Stimulated activated CD4-positive, alpha-beta T cell treated with anti-CD3 and anti-CD28 coated beads, Interleukin-2, amount 100 ng/mL, for 48 hours (primary cell): ENCODE results near the gene TTPAL.

Experiments used
- DNase-seq, 2 donors: peaks; one replicate each; pipeline ENCODE4 v3.0.0-alpha.2; 2020

Gene TTPAL, protein sequence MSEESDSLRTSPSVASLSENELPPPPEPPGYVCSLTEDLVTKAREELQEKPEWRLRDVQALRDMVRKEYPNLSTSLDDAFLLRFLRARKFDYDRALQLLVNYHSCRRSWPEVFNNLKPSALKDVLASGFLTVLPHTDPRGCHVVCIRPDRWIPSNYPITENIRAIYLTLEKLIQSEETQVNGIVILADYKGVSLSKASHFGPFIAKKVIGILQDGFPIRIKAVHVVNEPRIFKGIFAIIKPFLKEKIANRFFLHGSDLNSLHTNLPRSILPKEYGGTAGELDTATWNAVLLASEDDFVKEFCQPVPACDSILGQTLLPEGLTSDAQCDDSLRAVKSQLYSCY

DNA sequence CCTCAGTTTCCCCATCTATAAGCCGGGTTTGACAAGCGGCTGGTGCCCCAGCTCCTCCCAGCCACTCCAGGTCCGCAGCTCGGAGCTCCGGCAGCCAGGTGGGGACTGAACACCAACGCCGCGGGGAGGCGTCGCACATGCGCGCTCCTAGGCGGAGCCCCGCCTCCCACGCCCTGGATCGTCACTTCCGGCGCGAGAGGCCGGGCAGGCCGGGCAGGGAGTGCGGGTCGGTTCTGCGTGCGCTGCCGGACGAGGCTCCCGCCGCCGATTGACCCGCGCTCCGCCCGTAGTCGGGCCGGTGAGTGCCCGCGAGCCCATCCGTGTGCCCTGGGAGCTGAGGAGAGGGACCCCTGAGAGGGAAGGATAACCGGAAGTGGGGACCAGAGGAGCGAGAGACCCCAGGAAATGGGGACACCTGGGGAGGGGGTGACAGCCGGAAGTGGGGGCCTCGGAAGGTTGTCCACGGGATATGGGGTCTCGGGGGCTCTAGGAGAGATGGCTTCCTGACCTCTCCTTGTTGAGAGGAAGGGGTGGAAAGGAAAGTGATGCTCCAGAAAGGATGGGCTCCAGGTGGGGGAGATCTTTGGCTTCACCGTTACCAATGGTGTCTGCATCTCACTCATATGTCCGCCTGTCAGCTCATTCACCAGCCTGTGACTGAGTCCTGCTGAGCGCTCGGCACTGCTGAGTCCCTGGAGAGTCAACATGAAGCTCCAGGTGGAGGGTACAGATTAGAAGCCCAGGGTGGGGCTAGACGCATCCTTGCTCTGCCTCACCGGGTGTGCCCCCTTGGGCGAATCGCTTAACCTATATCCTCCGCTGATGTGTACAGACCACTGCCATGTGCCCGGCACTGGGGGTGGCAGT lies at the start of gene TTPAL:
Gene TTPAL, plus strand, starts transcription at position 181 of the 867 bp plus-strand sequence. CDS start 4,126 bp downstream, outside the sequence.
- peak; percentile 91 to 92 for DNase-seq

DNA sequence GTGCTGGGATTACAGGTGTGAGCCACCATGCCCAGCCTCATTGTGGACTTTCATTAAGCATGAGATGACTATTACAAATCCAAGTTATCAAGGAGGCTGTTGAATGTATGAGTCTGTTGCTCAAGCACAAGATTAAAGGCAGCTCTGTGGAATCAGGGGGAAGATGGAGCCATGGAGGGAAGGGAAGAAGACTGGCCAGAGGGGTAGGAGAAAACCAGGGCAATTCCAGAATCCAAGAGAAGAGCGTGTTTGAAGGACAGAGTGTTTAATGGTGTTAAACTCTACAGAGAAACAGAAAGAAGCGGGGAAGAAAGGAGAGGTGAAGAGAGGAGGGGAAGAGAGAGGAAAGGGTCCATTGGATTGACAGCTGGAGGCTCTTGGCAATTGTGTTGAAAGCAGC lies 49.8 kb upstream of the TTPAL start:
- DNase-seq = no peak

DNA sequence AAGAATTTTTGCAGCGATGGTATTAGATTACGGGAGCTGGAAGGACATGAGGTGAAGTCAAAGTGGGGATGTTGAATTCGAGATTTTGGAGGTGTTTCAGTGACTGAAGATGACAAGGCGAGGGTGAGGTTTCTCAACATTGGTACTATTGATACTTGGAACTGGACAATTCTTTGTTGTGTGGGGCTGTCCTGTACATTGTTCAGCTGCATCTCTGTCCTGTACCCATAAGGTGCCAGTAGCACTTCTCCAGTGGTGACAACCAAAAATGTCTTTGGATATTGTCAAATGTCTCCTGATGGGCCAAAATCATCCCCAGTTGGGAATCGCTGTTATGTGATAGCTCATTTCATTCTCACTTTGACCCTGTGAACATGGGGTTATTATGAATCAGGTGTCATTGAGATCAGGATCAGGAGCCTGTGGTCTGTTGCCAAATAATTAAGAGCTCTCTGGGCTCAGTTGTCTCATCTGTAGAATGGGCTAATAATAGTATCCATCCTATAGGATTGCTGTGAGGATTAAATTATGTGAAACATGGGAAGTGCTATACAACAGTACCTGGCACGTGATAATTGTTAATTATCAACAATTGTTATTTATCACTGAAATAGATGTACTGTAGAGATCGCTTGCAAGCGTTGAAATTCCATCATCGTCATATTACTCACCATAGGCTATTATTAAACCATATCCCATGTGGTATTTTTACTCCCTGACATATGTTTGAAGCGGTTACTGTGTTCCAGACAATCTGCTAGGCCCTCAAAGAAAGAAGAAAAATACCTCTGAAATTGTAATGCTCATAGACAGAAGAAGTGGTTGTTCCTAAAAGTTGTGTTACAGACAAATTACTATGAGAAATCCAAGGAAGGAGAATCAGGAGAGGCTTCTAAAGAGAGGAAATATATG lies 48.5 kb upstream of the TTPAL start:
- DNase-seq = no peak

DNA sequence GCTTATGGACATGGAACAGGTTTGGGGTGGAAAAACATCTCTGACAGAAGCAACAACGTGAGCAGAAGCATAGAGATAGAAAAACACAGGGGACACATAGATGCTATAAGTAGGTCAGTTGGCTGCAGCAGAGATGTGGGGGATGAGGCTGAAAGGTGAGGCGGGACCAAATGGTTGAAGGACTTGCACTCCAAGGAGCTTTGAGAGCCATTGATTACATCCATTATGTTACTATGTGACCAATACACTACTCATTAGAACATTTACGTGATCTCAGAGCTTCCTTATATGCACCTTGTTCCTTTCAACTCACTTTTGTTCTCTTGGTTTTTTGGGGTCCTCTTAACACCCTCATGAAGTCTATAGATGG lies 47.9 kb upstream of the TTPAL start:
- no peak for DNase-seq

DNA sequence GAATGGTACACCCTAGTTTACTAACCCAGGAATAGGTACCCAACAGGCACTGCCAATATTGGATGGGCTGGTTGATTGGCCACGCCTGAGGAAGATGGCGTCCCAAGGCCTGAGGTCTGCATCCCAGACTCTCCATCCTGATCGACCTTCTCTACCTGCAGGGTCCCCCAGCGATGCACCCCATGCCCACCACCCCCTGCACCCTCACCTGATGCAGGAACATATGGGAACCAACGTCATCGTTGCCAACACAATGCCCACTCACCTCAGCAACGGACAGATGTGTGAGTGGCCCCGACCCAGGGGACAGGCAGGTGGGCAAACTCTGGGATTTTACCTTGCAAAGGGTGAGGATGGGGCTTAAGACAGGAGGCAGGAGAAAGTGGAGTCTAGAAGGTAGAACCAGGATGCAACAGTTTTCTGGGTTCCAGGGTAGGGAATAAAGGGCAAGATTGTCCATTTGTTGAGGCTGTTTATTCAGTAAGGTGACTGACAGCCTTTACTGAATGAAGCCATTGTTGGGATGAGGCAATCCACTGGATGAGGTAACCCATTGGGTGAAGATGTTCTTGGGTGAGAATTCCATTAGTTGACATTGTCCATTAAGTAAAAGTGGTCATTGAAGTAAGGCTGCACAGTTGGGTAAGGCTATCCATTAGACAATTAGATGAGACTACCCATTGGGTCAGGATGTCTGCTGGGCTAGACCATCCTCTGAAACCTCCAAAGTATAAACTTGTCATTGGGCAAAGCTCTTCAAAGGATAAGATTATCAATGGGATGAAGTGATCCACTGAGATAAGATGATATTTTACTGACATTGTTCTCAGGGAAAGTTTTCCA lies 47.3 kb upstream of the TTPAL start:
- no peak for DNase-seq

DNA sequence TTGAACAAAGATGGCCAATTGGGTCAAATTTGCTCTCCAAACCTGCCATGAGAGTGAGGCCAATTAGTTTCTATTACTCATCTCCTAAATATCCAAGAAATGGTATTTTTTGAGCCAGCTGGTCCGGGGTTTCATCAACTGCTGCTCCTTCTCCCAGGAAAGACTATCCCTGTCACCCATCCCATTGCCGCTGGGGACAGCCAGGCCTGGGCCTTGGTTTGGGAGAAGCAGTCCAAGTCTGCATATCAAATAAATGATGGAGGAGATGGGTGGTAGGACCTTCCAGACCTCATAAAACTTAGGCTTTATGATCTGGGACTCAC lies 46.7 kb upstream of the TTPAL start:
- no peak for DNase-seq

DNA sequence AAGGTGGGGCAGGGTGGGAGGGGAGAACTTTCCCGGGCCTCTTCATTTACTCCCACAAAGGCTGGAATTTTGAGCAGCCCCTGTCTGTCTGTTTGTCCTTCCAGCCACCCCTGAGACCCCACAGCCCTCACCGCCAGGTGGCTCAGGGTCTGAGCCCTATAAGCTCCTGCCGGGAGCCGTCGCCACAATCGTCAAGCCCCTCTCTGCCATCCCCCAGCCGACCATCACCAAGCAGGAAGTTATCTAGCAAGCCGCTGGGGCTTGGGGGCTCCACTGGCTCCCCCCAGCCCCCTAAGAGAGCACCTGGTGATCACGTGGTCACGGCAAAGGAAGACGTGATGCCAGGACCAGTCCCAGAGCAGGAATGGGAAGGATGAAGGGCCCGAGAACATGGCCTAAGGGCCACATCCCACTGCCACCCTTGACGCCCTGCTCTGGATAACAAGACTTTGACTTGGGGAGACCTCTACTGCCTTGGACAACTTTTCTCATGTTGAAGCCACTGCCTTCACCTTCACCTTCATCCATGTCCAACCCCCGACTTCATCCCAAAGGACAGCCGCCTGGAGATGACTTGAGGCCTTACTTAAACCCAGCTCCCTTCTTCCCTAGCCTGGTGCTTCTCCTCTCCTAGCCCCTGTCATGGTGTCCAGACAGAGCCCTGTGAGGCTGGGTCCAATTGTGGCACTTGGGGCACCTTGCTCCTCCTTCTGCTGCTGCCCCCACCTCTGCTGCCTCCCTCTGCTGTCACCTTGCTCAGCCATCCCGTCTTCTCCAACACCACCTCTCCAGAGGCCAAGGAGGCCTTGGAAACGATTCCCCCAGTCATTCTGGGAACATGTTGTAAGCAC lies 46.0 kb upstream of the TTPAL start:
- no peak for DNase-seq

DNA sequence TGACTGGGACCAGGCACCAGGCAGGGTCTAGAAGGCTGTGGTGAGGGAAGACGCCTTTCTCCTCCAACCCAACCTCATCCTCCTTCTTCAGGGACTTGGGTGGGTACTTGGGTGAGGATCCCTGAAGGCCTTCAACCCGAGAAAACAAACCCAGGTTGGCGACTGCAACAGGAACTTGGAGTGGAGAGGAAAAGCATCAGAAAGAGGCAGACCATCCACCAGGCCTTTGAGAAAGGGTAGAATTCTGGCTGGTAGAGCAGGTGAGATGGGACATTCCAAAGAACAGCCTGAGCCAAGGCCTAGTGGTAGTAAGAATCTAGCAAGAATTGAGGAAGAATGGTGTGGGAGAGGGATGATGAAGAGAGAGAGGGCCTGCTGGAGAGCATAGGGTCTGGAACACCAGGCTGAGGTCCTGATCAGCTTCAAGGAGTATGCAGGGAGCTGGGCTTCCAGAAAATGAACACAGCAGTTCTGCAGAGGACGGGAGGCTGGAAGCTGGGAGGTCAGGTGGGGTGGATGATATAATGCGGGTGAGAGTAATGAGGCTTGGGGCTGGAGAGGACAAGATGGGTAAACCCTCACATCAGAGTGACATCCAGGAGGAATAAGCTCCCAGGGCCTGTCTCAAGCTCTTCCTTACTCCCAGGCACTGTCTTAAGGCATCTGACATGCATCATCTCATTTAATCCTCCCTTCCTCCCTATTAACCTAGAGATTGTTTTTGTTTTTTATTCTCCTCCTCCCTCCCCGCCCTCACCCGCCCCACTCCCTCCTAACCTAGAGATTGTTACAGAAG lies 45.2 kb upstream of the TTPAL start:
- no peak for DNase-seq

DNA sequence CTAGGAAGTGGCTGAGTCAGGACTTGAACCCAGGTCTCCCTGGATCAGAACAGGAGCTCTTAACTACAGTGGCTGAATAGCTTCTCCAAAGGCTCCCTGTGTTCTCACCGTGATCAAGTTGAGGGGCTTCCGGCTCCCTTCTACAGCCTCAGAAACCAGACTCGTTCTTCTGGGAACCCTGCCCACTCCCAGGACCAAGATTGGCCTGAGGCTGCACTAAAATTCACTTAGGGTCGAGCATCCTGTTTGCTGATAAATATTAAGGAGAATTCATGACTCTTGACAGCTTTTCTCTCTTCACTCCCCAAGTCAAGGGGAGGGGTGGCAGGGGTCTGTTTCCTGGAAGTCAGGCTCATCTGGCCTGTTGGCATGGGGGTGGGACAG lies 44.6 kb upstream of the TTPAL start:
- DNase-seq = no peak

DNA sequence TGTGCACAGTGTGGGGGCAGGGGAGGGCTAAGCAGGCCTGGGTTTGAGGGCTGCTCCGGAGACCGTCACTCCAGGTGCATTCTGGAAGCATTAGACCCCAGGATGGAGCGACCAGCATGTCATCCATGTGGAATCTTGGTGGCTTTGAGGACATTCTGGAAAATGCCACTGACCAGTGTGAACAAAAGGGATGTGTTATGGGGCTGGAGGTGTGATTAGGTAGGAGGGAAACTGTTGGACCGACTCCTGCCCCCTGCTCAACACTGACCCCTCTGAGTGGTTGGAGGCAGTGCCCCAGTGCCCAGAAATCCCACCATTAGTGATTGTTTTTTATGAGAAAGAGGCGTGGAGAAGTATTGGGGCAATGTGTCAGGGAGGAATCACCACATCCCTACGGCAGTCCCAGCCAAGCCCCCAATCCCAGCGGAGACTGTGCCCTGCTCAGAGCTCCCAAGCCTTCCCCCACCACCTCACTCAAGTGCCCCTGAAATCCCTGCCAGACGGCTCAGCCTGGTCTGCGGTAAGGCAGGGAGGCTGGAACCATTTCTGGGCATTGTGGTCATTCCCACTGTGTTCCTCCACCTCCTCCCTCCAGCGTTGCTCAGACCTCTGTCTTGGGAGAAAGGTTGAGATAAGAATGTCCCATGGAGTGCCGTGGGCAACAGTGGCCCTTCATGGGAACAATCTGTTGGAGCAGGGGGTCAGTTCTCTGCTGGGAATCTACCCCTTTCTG lies 44.0 kb upstream of the TTPAL start:
- DNase-seq = no peak

DNA sequence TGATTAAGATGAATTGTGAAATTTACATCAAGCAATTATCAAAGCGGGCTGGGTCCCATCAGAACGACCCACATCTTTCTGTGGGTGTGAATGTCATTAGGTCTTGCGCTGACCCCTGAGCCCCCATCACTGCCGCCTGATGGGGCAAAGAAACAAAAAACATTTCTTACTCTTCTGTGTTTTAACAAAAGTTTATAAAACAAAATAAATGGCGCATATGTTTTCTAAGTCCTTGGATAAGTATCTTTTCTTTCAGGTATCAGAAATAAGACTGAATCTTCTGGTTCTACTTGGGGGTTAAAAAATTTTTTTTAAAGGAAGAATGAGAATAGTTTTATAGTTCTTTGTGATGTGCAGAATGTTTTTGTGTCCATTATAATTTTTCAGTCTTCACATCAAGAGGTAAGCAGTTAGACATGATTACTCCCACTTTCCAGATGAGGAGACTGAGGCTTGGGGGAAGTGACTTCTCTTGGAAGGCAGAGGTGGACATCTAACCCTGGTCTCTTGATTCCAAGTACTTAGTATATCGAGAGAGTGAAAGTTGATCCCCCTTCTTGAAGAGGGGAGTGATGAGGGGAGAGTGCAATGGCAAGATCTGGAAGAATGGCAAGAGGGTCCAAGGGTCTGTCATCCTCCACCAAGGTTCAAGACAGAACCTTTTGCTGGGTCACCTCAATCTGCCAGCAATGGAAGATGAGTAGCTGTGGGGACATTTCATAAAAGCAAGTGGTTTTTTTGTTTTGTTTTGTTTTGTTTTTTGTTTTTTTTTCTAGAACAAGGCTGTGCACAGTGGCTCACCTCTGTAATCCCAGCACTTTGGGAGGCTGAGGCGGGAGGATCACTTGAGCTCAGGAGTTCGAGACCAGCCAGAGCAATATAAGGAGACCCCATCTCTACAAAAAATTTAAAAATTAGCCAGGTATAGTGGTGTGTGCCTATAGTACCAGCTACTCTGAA lies 42.8 kb upstream of the TTPAL start:
- DNase-seq = no peak

DNA sequence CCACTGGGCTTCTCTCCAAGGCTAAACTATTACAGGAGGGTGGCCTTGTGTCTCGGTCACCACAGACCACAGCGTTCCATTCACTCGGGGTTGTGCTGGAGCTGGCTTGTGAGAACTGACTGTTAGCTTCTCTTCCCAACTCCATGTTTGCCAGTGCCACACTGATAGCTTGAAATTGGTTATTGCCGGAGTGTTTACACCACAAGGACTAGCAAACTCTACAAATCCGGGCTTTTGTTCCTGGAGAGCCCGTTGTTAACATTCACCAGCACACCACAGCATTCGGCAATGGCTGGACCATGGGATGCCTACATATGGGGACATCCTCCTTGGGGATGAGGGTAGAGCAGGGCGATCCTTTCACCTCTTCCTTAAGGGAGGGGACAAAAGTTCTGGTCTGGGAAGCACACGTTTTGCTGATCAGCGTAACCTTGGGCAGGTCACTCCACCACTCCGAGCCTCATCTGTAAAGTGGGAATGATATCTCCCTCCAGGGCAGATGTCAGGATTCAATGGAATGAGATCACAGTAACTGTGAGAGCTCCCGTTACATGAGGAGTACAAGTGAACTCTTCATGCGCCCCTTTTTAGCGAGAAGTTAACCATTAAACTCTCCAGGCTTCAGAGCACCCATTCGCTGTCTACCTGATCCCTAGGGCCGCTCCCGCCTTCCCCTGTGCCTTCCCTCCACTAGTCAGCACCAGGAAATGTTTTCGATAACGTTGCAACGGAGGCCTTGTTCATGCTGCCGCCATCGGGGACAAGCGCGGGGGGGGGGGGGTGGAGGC lies 41.7 kb upstream of the TTPAL start:
- DNase-seq = no peak

DNA sequence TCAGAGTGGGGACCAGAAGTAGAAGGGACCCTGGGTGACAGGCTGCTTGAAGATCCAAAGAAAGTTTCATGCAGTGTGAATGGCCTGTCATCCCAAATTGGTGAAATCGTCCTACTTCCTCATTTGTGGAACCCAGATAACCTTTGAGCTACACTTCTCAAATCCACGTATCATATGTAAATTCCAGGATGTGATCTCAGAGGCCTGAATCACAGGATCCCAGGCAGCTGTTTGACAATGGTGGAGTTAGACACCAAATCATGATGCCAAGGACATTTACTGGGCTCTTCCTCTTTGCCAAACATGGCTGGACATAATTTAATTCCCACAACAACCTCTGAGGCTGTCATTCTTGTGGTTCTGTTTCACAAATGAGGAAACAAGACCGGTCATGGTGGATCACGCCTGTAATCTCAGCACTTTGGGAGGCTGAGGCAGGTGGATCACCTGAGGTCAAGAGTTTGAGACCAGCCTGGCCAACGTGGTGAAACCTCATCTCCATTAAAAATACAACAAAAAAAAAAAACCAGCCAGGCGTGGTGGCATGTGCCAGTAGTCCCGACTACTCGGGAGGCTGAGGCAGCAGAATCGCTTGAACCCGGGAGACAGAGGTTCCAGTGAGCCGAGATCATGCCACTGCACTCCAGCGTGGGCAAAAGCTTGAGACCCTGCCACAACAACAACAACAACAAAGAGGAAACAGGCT lies 39.9 kb upstream of the TTPAL start:
- DNase-seq = no peak

DNA sequence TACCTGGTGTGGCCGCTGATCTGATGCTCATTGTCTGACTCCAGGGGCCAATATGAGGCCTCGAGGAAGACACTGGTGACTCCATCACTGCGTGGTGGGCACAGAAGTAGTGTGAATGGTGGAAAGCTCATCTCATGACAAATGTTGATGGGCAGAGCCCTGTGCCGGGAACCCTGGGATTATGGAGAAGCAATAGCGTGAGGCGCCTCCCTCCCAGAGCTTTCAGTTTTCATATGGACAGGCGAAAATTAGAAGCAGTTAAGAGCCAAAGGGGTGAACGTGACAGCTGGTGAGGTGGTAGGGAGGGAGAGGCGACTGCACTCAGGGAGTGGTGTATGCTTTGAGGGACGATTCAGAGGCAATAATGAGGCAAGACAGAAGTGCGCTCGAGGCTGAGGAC lies 39.3 kb upstream of the TTPAL start:
- no peak for DNase-seq

DNA sequence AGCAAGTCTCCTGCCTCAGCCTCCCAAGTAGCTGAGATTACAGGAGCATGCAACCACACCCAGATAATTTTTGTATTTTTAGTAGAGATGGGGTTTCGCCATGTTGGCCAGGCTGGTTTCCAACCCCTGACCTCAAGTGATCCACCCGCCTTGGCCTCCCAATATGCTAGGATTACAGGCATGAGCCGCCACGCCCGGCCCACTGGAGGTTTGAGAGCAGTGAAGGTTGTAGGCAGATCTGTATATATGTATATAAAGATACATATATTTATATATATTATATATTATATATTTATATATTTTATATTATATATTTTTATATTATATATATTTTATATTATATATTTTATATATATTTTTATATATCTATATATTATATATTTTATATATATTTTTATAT lies 38.2 kb upstream of the TTPAL start:
- DNase-seq = no peak

DNA sequence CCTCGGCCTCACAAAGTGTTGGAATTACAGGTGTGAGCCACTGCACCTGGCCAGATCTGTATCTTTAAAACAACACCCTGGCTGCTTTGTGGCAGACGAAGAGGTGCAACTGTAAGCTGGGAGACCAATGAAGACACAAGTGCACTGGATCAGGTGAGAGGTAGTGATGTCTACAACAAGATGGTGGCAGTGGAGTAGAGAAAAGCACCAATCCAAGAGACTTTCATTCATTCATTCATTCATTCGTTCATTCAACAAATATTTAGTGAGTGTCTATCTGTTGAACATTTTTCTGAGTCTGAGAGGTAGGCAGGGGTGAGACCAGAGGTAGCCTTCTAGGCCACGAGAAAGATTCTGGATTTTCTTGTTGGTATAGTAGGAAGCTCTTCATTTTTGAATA lies 36.9 kb upstream of the TTPAL start:
- no peak for DNase-seq

DNA sequence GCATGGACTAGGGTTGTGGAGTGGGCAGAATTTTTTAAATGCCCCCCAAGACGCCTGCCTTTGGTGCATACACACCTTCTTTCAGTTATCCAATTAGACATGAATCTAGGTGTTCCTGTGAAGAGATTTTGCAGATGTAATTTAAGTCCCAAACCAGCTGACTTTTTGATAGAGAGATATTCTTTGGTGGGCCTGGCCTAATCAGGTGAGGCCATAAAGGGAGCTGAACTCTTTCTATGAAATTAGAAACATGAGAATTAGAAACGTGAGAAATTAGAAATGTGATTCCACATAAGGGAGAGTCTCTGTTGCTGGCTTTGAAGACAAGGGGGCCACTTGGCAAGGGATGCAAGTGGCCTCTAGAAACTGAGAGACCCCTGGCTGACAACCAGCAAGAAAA lies 36.4 kb upstream of the TTPAL start:
- no peak for DNase-seq
